WTC11 (cell line): Measurements from ENCODE around the gene SLC14A1.

Experiments used
- CTCF ChIP-seq: fragments of 200-600 bp; IDR thresholded peaks from 2 replicates; pipeline ENCODE4 v1.8.0; 2022; ENCODE audit warnings: antibody characterized with exemption
- ETV6 ChIP-seq: sonication (generic); formaldehyde crosslinking; IDR thresholded peaks from 2 replicates; pipeline ENCODE4 v1.8.1; 2022; ENCODE audit warnings: mild to moderate bottlenecking, missing genetic modification reagents
- FOXJ3 ChIP-seq: sonication (generic); formaldehyde crosslinking; IDR thresholded peaks from 2 replicates; pipeline ENCODE4 v1.9.0; 2021; ENCODE audit warnings: missing genetic modification reagents, mild to moderate bottlenecking, borderline replicate concordance
- HMGXB4 ChIP-seq: sonication (generic); formaldehyde crosslinking; IDR thresholded peaks from 2 replicates; pipeline ENCODE4 v1.8.1; 2023; ENCODE audit warnings: mild to moderate bottlenecking, moderate library complexity, missing genetic modification reagents
- MAX ChIP-seq: sonication (generic); formaldehyde crosslinking; IDR thresholded peaks from 2 replicates; pipeline ENCODE4 v1.8.0; 2022; ENCODE audit warnings: mild to moderate bottlenecking, missing genetic modification reagents
- PREB ChIP-seq: sonication (generic); formaldehyde crosslinking; IDR thresholded peaks from 2 replicates; pipeline ENCODE4 v1.8.1; 2022; ENCODE audit warnings: mild to moderate bottlenecking, missing genetic modification reagents, moderate library complexity, borderline replicate concordance
- SMAD3 ChIP-seq: sonication (generic); formaldehyde crosslinking; IDR thresholded peaks from 2 replicates; pipeline ENCODE4 v1.8.0; 2022; ENCODE audit warnings: missing genetic modification reagents, mild to moderate bottlenecking, borderline replicate concordance
- USF2 ChIP-seq: sonication (generic); formaldehyde crosslinking; IDR thresholded peaks from 2 replicates; pipeline ENCODE4 v1.8.1; 2023; ENCODE audit warnings: mild to moderate bottlenecking, missing genetic modification reagents, moderate library complexity
- ZNF121 ChIP-seq: sonication (generic); formaldehyde crosslinking; IDR thresholded peaks from 2 replicates; pipeline ENCODE4 v1.8.0; 2023; ENCODE audit warnings: missing genetic modification reagents

- TF ChIP-seq USF2 (CRISPR knock-in tag) (no peak), CTCF (no peak), MAX (no peak), SMAD3 (CRISPR knock-in tag) (no peak), PREB (CRISPR knock-in tag) (no peak), ETV6 (no peak), ZNF121 (CRISPR knock-in tag) (no peak), FOXJ3 (CRISPR knock-in tag) (no peak), HMGXB4 (CRISPR knock-in tag) (no peak)
Measured at GRCh38 chr18:45719106-45719505, 4.9 kb upstream of the SLC14A1 start.
